SU-DHL-6 (cell line): ENCODE measurements around the gene C4BPB.

ENCODE experiments used
- EZH2phosphoT487 ChIP-seq: fragments of 200-600 bp; sonication (generic), shearing (Covaris generic); conservative IDR thresholded peaks from 2 replicates; pipeline ENCODE4 v1.6.1; 2018; ENCODE audit warnings: mild to moderate bottlenecking, antibody characterized with exemption, low read length, moderate library complexity, mixed read lengths
- TF ChIP-seq, protein P1 (sequence below): fragments of 200-600 bp; sonication (generic); IDR thresholded peaks from one replicate; pipeline ENCODE4 v1.5.1; 2017; ENCODE audit warnings: antibody characterized with exemption, mild to moderate bottlenecking, low read length, moderate library complexity; ENCODE audit not compliant: insufficient read depth, poor library complexity, severe bottlenecking

GRCh38 chr1:207109004-207109403 is 20.3 kb downstream of the C4BPB start:
- TF ChIP-seq, protein P1, sequence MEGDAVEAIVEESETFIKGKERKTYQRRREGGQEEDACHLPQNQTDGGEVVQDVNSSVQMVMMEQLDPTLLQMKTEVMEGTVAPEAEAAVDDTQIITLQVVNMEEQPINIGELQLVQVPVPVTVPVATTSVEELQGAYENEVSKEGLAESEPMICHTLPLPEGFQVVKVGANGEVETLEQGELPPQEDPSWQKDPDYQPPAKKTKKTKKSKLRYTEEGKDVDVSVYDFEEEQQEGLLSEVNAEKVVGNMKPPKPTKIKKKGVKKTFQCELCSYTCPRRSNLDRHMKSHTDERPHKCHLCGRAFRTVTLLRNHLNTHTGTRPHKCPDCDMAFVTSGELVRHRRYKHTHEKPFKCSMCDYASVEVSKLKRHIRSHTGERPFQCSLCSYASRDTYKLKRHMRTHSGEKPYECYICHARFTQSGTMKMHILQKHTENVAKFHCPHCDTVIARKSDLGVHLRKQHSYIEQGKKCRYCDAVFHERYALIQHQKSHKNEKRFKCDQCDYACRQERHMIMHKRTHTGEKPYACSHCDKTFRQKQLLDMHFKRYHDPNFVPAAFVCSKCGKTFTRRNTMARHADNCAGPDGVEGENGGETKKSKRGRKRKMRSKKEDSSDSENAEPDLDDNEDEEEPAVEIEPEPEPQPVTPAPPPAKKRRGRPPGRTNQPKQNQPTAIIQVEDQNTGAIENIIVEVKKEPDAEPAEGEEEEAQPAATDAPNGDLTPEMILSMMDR, result no peak
- no peak for TF ChIP-seq EZH2phosphoT487
